ENCODE measurements around the gene PNMT.

GRCh38 chr17:39619786-39620101 is 48.5 kb upstream of the PNMT start:
- TF ChIP-seq CTCF (conservative IDR thresholded peaks at IDR 0.05; ENCODE audit: low read depth in 2 of 2) = no peak
- TF ChIP-seq JUNB (IDR thresholded peaks at IDR 0.05; ENCODE audit: unreplicated experiment) = no peak
- no peak for TF ChIP-seq REST (IDR thresholded peaks at IDR 0.05; ENCODE audit: unreplicated experiment)
- no peak for TF ChIP-seq POLR2AphosphoS5 (IDR thresholded peaks at IDR 0.05; ENCODE audit: low read depth)
- TF ChIP-seq NANOG (IDR thresholded peaks at IDR 0.05; ENCODE audit: borderline replicate concordance) = no peak
- no peak for TF ChIP-seq EZH2 (IDR thresholded peaks at IDR 0.05; ENCODE audit: low read depth, unreplicated experiment)
- no peak for TF ChIP-seq EZH2phosphoT487 (IDR thresholded peaks at IDR 0.05; ENCODE audit: unreplicated experiment)
